H1 (cell line): ENCODE data around the gene BIN1. TPM values are rescaled to one million over a fixed set of nuclear protein-coding genes. Genes with fewer than 3 reads are reported as not detected.

Experiments used
- CTCF ChIA-PET: fragments of 300-600 bp; sonication (Branson Sonifier 250); formaldehyde crosslinking; loops from one replicate; lab custom pipeline; 2021; ENCODE audit not compliant: partially characterized antibody; lab: Charles Lee
- POLR2A ChIA-PET: fragments of 300-600 bp; sonication (Branson Sonifier 250); formaldehyde crosslinking; loops from one replicate; lab custom pipeline; 2021; ENCODE audit warnings: inconsistent platforms; ENCODE audit not compliant: partially characterized antibody; lab: Charles Lee
- DNase-seq, 2 experiments: peaks; one replicate each; pipeline versions ENCODE4 v3.0.0 to v3.0.0-alpha.2; 2010 to 2022; ENCODE audit warnings: low spot score in 2 of 2, low read depth in 1 of 2, mixed read lengths in 1 of 2
- FAIRE-seq: peaks from 2 replicates; lab custom pipeline; 2011; peaks lifted over from hg19 to GRCh38; lab: Jason Lieb, UNC
- H2AFZ ChIP-seq: 2 replicates; pipeline ENCODE4 v1.8.1; 2012; ENCODE audit warnings: low read length, inconsistent platforms
- H2AK5ac ChIP-seq: 2 replicates; pipeline ENCODE4 v1.6.1; 2013; ENCODE audit warnings: low read depth, low read length
- H2BK120ac ChIP-seq: replicated peaks from 2 replicates; pipeline ENCODE3; 2013; ENCODE audit warnings: low read depth, low read length, inconsistent platforms
- H2BK12ac ChIP-seq: 2 replicates; pipeline ENCODE4 v1.6.1; 2013; ENCODE audit warnings: low read depth, low read length
- H2BK15ac ChIP-seq: 2 replicates; pipeline ENCODE4 v1.6.1; 2013; ENCODE audit warnings: low read length
- H2BK20ac ChIP-seq: 2 replicates; pipeline ENCODE4 v1.6.1; 2013; ENCODE audit warnings: low read length
- H2BK5ac ChIP-seq: 2 replicates; pipeline ENCODE4 v1.6.1; 2013; ENCODE audit warnings: low read depth, low read length
- H3K14ac ChIP-seq: 2 replicates; pipeline ENCODE4 v1.6.1; 2013; ENCODE audit warnings: inconsistent platforms; ENCODE audit not compliant: insufficient read length
- H3K18ac ChIP-seq: 2 replicates; pipeline ENCODE4 v1.6.1; 2013; ENCODE audit warnings: low read length; ENCODE audit errors: extremely low read depth
- H3K23ac ChIP-seq: 2 replicates; pipeline ENCODE4 v1.6.1; 2013; ENCODE audit warnings: inconsistent platforms; ENCODE audit not compliant: insufficient read length
- H3K23me2 ChIP-seq: 2 replicates; pipeline ENCODE4 v1.6.1; 2013; ENCODE audit warnings: low read depth, low read length
- H3K27ac ChIP-seq: 2 replicates; pipeline ENCODE4 v1.6.1; 2011; ENCODE audit warnings: low read depth, low read length, inconsistent platforms
- H3K27me3 ChIP-seq, 4 experiments: replicated peaks in 1 of 4; 1 replicate in 1 of 4; 2 replicates in 3 of 4; pipeline versions ENCODE4 v1.6.1 to v1.8.1; 2011 to 2013; ENCODE audit warnings: low read length in 3 of 4, mild to moderate bottlenecking in 3 of 4, inconsistent platforms in 2 of 4, mixed read lengths in 2 of 4, moderate library complexity in 1 of 4; ENCODE audit not compliant: control insufficient read depth in 3 of 4, insufficient read depth in 3 of 4; ENCODE audit errors: extremely low read depth in 1 of 4
- H3K36me3 ChIP-seq, 4 experiments: 2 replicates each; pipeline versions ENCODE4 v1.6.1 to v1.8.1; 2011 to 2013; ENCODE audit warnings: mild to moderate bottlenecking in 4 of 4, low read length in 3 of 4, moderate library complexity in 2 of 4, control low read depth in 1 of 4, inconsistent platforms in 1 of 4; ENCODE audit not compliant: insufficient read depth in 4 of 4, control insufficient read depth in 2 of 4
- H3K4ac ChIP-seq: replicated peaks from 2 replicates; pipeline ENCODE3; 2013; ENCODE audit warnings: low read length, low read depth, mixed read lengths, inconsistent platforms; ENCODE audit not compliant: insufficient read length
- H3K4me1 ChIP-seq, 4 experiments: replicated peaks in 1 of 4; 1 replicate in 1 of 4; 2 replicates in 3 of 4; pipeline versions ENCODE4 v1.6.1 to v1.8.1; 2011 to 2013; ENCODE audit warnings: low read length in 3 of 4, inconsistent platforms in 2 of 4, mixed read lengths in 1 of 4; ENCODE audit not compliant: insufficient read depth in 4 of 4, control insufficient read depth in 3 of 4
- H3K4me2 ChIP-seq, 2 experiments: 2 replicates each; pipeline versions ENCODE4 v1.6.1 to v1.8.1; 2011 to 2013; ENCODE audit warnings: low read depth in 2 of 2, low read length in 2 of 2, control low read depth in 1 of 2, inconsistent platforms in 1 of 2, mild to moderate bottlenecking in 1 of 2; ENCODE audit not compliant: insufficient read depth in 1 of 2
- H3K4me3 ChIP-seq, 4 experiments: fragments of 200-600, 300-600 bp in 1 of 4; sonication (generic), shearing (Covaris generic), sonication (Bioruptor Twin) in 1 of 4; 2 replicates each; pipeline versions ENCODE4 v1.5.1 to v1.8.1; 2011 to 2016; ENCODE audit warnings: low read length in 4 of 4, low read depth in 3 of 4, control low read depth in 2 of 4, inconsistent platforms in 2 of 4, mild to moderate bottlenecking in 2 of 4, mixed read lengths in 1 of 4, moderate library complexity in 1 of 4; ENCODE audit not compliant: insufficient read depth in 2 of 4; ENCODE audit errors: extremely low read depth in 1 of 4
- H3K56ac ChIP-seq: replicated peaks from 2 replicates; pipeline ENCODE3; 2013; ENCODE audit warnings: low read depth, mild to moderate bottlenecking, mixed read lengths, low read length, inconsistent platforms; ENCODE audit not compliant: insufficient read length
- H3K79me1 ChIP-seq: 2 replicates; pipeline ENCODE4 v1.6.1; 2013; ENCODE audit warnings: low read depth, low read length, control low read depth
- H3K79me2 ChIP-seq, 2 experiments: 2 replicates each; pipeline versions ENCODE4 v1.6.1 to v1.8.1; 2012 to 2013; ENCODE audit warnings: low read length in 2 of 2, mild to moderate bottlenecking in 2 of 2, inconsistent platforms in 1 of 2; ENCODE audit not compliant: insufficient read depth in 2 of 2, control insufficient read depth in 1 of 2
- H3K9ac ChIP-seq, 4 experiments: replicated peaks in 1 of 4; 1 replicate in 1 of 4; 2 replicates in 3 of 4; pipeline versions ENCODE4 v1.6.1 to v1.8.1; 2011 to 2013; ENCODE audit warnings: low read depth in 3 of 4, low read length in 3 of 4, control low read depth in 2 of 4, mild to moderate bottlenecking in 2 of 4, moderate library complexity in 2 of 4, inconsistent platforms in 1 of 4; ENCODE audit errors: extremely low read depth in 1 of 4
- H3K9me3 ChIP-seq, 2 experiments: 2 replicates each; pipeline versions ENCODE4 v1.6.1 to v1.8.1; 2012 to 2013; ENCODE audit warnings: mild to moderate bottlenecking in 2 of 2, moderate library complexity in 2 of 2, control low read depth in 1 of 2, inconsistent platforms in 1 of 2, low read depth in 1 of 2, low read length in 1 of 2, mixed read lengths in 1 of 2; ENCODE audit not compliant: insufficient read depth in 2 of 2
- H4K20me1 ChIP-seq, 2 experiments: replicated peaks in 1 of 2; 2 replicates each; pipeline versions ENCODE3 to v1.8.1; 2011 to 2013; ENCODE audit warnings: inconsistent platforms in 2 of 2, low read length in 2 of 2, mild to moderate bottlenecking in 1 of 2; ENCODE audit not compliant: insufficient read depth in 2 of 2, control insufficient read depth in 1 of 2
- H4K5ac ChIP-seq: 2 replicates; pipeline ENCODE4 v1.6.1; 2013; ENCODE audit warnings: low read length, low read depth, mixed read lengths, inconsistent platforms; ENCODE audit not compliant: insufficient read length
- H4K8ac ChIP-seq: 2 replicates; pipeline ENCODE4 v1.8.0; 2013; ENCODE audit warnings: mild to moderate bottlenecking, moderate library complexity, low read length, inconsistent platforms; ENCODE audit not compliant: insufficient read depth; ENCODE audit errors: extremely low read depth
- H4K91ac ChIP-seq: replicated peaks from 2 replicates; pipeline ENCODE3; 2013; ENCODE audit warnings: low read length, mixed read lengths, inconsistent platforms; ENCODE audit not compliant: insufficient read length
- CEBPB ChIP-seq: IDR thresholded peaks from 2 replicates; pipeline ENCODE4 v1.6.1; 2012; ENCODE audit warnings: low read depth, low read length
- MAX ChIP-seq: IDR thresholded peaks from 2 replicates; pipeline ENCODE4 v1.6.1; 2012; ENCODE audit warnings: inconsistent platforms
- POU5F1 ChIP-seq: IDR thresholded peaks from 2 replicates; pipeline ENCODE4 v1.6.1; 2011; ENCODE audit warnings: low read depth, mild to moderate bottlenecking, low read length, moderate library complexity
- SUZ12 ChIP-seq: fragments of 200-600 bp; sonication (generic); IDR thresholded peaks from 2 replicates; pipeline ENCODE4 v1.6.1; 2012; ENCODE audit warnings: mild to moderate bottlenecking, inconsistent platforms, low read length, moderate library complexity, mixed read lengths
- WGBS, 2 experiments: shearing (Covaris generic) in 1 of 2; methylation state at CpG; one replicate each; pipeline versions ENCODE4 v1.1.6 to v1.1.7; 2013 to 2015; ENCODE audit warnings: low lambda C conversion rate in 2 of 2, mixed read lengths in 2 of 2, inconsistent platforms in 1 of 2, low coverage in 1 of 2, missing lambda C conversion rate in 1 of 2; ENCODE audit not compliant: insufficient replicate concordance in 2 of 2, insufficient coverage in 1 of 2, insufficient read length in 1 of 2; ENCODE audit errors: extremely low coverage in 1 of 2, missing lambda C conversion rate in 1 of 2; 5-methylcytosine and 5-hydroxymethylcytosine counted together
- polyA plus RNA-seq, 7 experiments: library from polyadenylated mRNA; depleted of rRNA in 3 of 7; stranded (reverse) in 5 of 7; unstranded in 2 of 7; fragments of >200 nt in 5 of 7; fragments of 200-250 nt in 2 of 7; gene quantifications; 1 replicate in 5 of 7; 2 replicates in 1 of 7; 4 replicates in 1 of 7; pipeline versions ENCODE4 v1.2.1 to v1.2.3, GENCODE V29; 2011 to 2013; ENCODE audit warnings: missing spikeins in 2 of 7, mixed read lengths in 2 of 7
- total RNA-seq: library from RNA; stranded (reverse); fragmentation: NEBNext Ultra II Directional; extraction: Animal tissue kit (Norgen Biotek cat#: 25700); gene quantifications from 2 replicates; pipeline ENCODE4 v1.2.1, GENCODE V29; 2021

The BIN1 gene
- total and polyA plus RNA-seq, 2 of the 8 experiments (the other 6 are each of a cell fraction or from before 2014, with no cell fraction given): 23.6 to 35.6 TPM

- H3K23ac ChIP-seq: no peak overlapping the region
- H2BK15ac ChIP-seq: peak overlapping the region; percentile 92
- peak overlapping the region; percentile 65 to 85 (median 72) for H3K4me3 ChIP-seq
- ChIA-PET POLR2A (interaction anchor here (0.9 to 3.2 kb wide), 6 partner anchors 9 to 449 kb away, joined by 3 to 12 read pairs (median 5); partner anchors contain the start of gene GYPC), CTCF (interaction anchor here (0.6 to 13.1 kb wide), 9 partner anchors 9 to 312 kb away, joined by 3 to 132 read pairs (median 6); no protein-coding TSS in a partner anchor)
- peaks cover 14% of the 10 kb centered on the region for H3K79me1 ChIP-seq
- peaks cover 0 to 6% of the 10 kb centered on the region in 2 experiments for H4K20me1 ChIP-seq
- WGBS, 2 experiments: 61% methylated on average over 5 of the region's 6 CpGs; no CpG with 5 or more reads in 1 of the 2 experiments
- H3K4me1 ChIP-seq: peaks cover 6 to 25% (median 15%) of the 10 kb centered on the region in 4 experiments
- no peaks in the 10 kb centered on the region for H3K9me3 ChIP-seq
- H3K14ac ChIP-seq: no peak overlapping the region
- H2BK120ac ChIP-seq: no peak overlapping the region
- no peak overlapping the region; the same call in 1 of the 2 replicates for H3K27ac ChIP-seq
- H3K36me3 ChIP-seq: no peaks in the 10 kb centered on the region
- peaks cover 14% of the 10 kb centered on the region for H3K23me2 ChIP-seq
- no peak overlapping the region for H3K56ac ChIP-seq
- H4K8ac ChIP-seq: peak overlapping the region; percentile 90
- no peak for FAIRE-seq
- H3K18ac ChIP-seq: peak overlapping the region; percentile 62
- peak overlapping the region; percentile 73 for H3K4ac ChIP-seq
- no peak overlapping the region for H2AFZ ChIP-seq
- peaks cover 2 to 51% of the 10 kb centered on the region in 2 experiments; a peak in 3 of 4 replicates for H3K79me2 ChIP-seq
- H2BK20ac ChIP-seq: peak overlapping the region; percentile 94; the same call in 1 of the 2 replicates
- H2BK12ac ChIP-seq: peak overlapping the region; percentile 97; the same call in 1 of the 2 replicates
- TF ChIP-seq MAX: peak; percentile 54; the same call in 1 of the 2 replicates
- TF ChIP-seq SUZ12: no peak
- TF ChIP-seq CEBPB: no peak
- no peak for TF ChIP-seq POU5F1
- no peak overlapping the region for H4K5ac ChIP-seq
- peak overlapping the region; percentile 67 for H4K91ac ChIP-seq
- H2AK5ac ChIP-seq: peak overlapping the region; percentile 59; the same call in 1 of the 2 replicates
- H3K9ac ChIP-seq: peak overlapping the region in 1 of 4 experiments; percentile 16; a peak in 1 of 7 replicates
- peak overlapping the region; percentile 63; the same call in 1 of the 2 replicates for H2BK5ac ChIP-seq
- H3K27me3 ChIP-seq: peaks cover 0 to 7% (median 0%) of the 10 kb centered on the region in 4 experiments; a peak in 1 of 7 replicates
- peak in 1 of 2 experiments; percentile 47 for DNase-seq
- H3K4me2 ChIP-seq: peak overlapping the region; percentile 82 to 99
These were observed 1.9 kb downstream of the BIN1 start for GRCh38 chr2:127104881-127105655.
